ENCODE results near the gene TEX12. TPM values are rescaled to one million over a fixed set of nuclear protein-coding genes. Genes with fewer than 3 reads are reported as not detected.

TEX12 gene
- total RNA-seq, 4 donors from 2014 or later: 2.0 TPM; not detected in 3

DNA sequence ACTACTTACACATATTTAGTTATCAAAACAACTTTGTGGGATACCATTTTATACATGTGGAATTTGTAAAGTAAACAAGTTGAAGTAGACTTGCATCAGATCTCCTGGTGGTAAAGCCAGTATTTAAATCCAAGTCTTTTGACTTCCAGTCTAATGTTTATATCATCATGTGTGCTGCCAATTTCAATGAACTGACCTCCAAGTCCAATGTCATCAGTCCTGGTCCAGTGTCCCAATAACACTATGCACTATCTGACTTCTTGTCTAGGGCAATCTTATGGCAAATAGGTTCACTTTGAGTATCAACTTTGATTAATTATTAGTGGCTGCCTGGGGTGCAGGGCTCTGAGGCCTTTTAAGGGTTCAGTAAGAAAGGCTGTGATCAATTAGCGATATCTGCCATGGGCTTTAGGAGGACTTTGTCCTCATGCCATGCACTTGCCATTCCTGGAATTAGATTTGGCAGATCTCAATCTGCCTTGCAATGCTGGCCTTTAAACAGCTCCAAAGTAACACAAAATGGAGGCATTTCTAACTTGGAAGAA, 49.5 kb downstream of the TEX12 start:
- H3K27me3 ChIP-seq: no peaks in the 10 kb centered on the region
- no peak overlapping the region for H3K27ac ChIP-seq
- no peaks in the 10 kb centered on the region for H3K9me3 ChIP-seq
- TF ChIP-seq, protein P1, sequence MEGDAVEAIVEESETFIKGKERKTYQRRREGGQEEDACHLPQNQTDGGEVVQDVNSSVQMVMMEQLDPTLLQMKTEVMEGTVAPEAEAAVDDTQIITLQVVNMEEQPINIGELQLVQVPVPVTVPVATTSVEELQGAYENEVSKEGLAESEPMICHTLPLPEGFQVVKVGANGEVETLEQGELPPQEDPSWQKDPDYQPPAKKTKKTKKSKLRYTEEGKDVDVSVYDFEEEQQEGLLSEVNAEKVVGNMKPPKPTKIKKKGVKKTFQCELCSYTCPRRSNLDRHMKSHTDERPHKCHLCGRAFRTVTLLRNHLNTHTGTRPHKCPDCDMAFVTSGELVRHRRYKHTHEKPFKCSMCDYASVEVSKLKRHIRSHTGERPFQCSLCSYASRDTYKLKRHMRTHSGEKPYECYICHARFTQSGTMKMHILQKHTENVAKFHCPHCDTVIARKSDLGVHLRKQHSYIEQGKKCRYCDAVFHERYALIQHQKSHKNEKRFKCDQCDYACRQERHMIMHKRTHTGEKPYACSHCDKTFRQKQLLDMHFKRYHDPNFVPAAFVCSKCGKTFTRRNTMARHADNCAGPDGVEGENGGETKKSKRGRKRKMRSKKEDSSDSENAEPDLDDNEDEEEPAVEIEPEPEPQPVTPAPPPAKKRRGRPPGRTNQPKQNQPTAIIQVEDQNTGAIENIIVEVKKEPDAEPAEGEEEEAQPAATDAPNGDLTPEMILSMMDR (IDR thresholded peaks at IDR 0.05): no peak
- TF ChIP-seq POLR2A (IDR thresholded peaks at IDR 0.05): no peak
- H3K4me1 ChIP-seq: peaks cover 0 to under 1% (median 0%) of the 10 kb centered on the region in 4 donors
- no peaks in the 10 kb centered on the region for H3K36me3 ChIP-seq
- no peak for DNase-seq
- no peak overlapping the region for H3K4me3 ChIP-seq

DNA sequence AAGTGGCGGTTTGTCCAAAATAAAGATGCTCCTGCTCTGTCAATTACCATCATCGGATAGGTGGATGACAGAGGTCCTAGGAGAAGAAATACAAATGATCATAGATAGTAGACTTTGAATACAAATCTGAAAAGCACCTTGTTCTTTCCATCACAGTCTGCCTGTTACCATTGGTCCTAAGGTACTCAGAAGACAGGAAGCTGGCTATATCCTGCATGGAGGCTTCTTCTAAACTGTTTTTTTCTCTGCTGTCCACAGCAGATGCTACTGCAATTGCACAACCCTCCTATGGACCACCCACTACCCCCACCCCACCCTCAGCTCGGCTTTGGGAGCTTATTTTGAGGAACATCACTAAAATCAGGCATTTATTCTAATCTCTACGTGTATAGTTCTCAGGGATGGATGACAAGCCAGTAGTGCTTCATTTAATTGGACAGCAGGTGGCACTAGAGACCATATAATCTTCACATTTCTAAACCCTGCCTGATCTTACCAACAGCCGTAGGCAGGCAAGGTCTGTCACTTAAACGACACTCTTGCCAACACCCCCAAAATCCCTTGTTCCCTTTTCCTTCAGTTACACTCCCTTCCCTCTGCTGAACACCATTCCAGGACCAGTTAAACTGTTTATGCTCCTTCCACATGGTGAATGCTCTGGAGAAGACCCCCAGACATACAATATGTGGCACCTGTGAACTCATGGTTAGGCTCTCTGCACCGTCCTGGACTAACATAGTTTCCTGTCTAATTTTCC, 52.5 kb downstream of the TEX12 start:
- H3K4me3 ChIP-seq: no peak overlapping the region
- peak in 2 of 3 donors; percentile 25 to 60 for DNase-seq

DNA sequence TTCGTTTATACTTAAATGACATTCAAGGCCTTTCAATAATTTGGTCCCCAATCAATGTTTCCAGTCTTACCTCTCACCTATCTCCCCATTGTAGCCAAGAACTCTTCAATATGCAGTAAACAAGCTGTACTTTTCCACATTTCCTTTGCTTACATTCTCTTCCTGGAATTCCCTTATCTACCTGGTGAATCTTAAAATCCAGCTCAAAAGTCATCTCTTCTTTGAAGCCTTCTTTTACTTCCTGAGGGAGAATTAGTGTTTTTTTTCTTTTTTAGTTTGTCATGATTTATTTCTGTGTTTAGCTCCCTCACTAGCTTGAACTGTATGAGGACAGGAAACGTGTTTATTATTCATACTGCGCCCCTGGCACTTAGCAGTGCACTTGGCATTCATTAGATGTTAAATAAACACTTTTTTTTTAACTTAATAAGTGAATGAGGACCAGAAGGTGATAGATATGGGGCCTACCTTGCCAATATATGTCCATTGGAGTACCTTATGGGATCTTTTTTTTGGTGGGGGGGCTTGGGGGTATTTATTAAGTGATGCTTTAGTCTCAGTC, 54.2 kb downstream of the TEX12 start:
- TF ChIP-seq, protein P1 (IDR thresholded peaks at IDR 0.05): no peak
- TF ChIP-seq POLR2A (IDR thresholded peaks at IDR 0.05): no peak
- no peaks in the 10 kb centered on the region for H3K27me3 ChIP-seq
- no peak for DNase-seq
- no peak overlapping the region for H3K4me3 ChIP-seq
- H3K36me3 ChIP-seq: no peaks in the 10 kb centered on the region
- H3K27ac ChIP-seq: peak overlapping the region in 2 of 4 donors; percentile 13 to 36
- H3K9me3 ChIP-seq: no peaks in the 10 kb centered on the region
- H3K4me1 ChIP-seq: peaks cover 0 to 7% (median 0%) of the 10 kb centered on the region in 4 donors

More for the DNA sequence above, 52.5 kb downstream of the TEX12 start:
- no peaks in the 10 kb centered on the region for H3K9me3 ChIP-seq
- H3K4me1 ChIP-seq: peaks cover 0 to 7% (median 0%) of the 10 kb centered on the region in 4 donors
- H3K36me3 ChIP-seq: no peaks in the 10 kb centered on the region
- TF ChIP-seq, protein P1 (IDR thresholded peaks at IDR 0.05): peak; percentile 55 to 97 (median 91)
- no peak for TF ChIP-seq POLR2A (IDR thresholded peaks at IDR 0.05)
- no peak overlapping the region for H3K27ac ChIP-seq
- no peaks in the 10 kb centered on the region for H3K27me3 ChIP-seq

Small RNA genes lying within 50 kb of the gene (small RNA-seq; reads per million reads assigned to genes)
- gene MRPS36P4: 0 reads per million in 2 donors

Other genes with a start within 250 kb of the TEX12 start
- gene C11orf52, start 248.5 kb upstream of the TEX12 start, total RNA-seq: 10 to 100 TPM in 2 of 4 donors, 1 to 10 TPM in 2; 4.1 to 15.7 (median 10.4) TPM
- gene DIXDC1, start 230.0 kb upstream of the TEX12 start, total RNA-seq: 10 to 100 TPM in 3 of 4 donors, 1 to 10 TPM in 1; 9.8 to 37.1 (median 15.1) TPM
- gene DLAT, start 142.0 kb upstream of the TEX12 start, total RNA-seq: 10 to 100 TPM; 23.2 to 28.6 (median 27.0) TPM
- 10 to 100 TPM in 1 of 4 donors, 1 to 10 TPM in 1, not detected in 2; 2.8 to 11.6 TPM for gene PIH1D2, start 93.4 kb upstream of the TEX12 start, total RNA-seq
- 10 to 100 TPM; 10.1 to 28.1 (median 11.8) TPM for gene NKAPD1, start 93.1 kb upstream of the TEX12 start, total RNA-seq
- gene TIMM8B, start 80.6 kb upstream of the TEX12 start, total RNA-seq: 10 to 100 TPM; 27.8 to 33.3 (median 29.8) TPM
- 100 to 1,000 TPM; 114 to 290 (median 149) TPM for gene SDHD, start 80.5 kb upstream of the TEX12 start, total RNA-seq
- gene IL18, start 3.3 kb upstream of the TEX12 start, total RNA-seq: 10 to 100 TPM; 19.0 to 57.4 (median 42.5) TPM
- 10 to 100 TPM in 3 of 4 donors, 1 to 10 TPM in 1; 9.9 to 56.2 (median 25.4) TPM for gene BCO2, start 8.1 kb downstream of the TEX12 start, total RNA-seq
- gene PTS, start 59.1 kb downstream of the TEX12 start, total RNA-seq: 10 to 100 TPM; 15.7 to 34.3 (median 24.5) TPM
- gene PLET1, start 93.5 kb downstream of the TEX12 start, total RNA-seq: not detected

Data from Peyer's patch (tissue), 4 donors.